ENCODE results near the gene SMARCA1.

- TF ChIP-seq SUZ12 (IDR thresholded peaks at IDR 0.05; ENCODE audit: extremely low read depth, insufficient read depth, insufficient read length) (no peak), ZNF274 (IDR thresholded peaks at IDR 0.05; ENCODE audit: low read depth, low read length) (no peak)
Measured at GRCh38 chrX:129433945-129434344, 89.3 kb downstream of the SMARCA1 start.

Measured in NT2/D1 (cell line).